Measurements from ENCODE around the gene MYH15.

Gene MYH15

GRCh38 chr3:108475220-108475782 is 35.1 kb downstream of the MYH15 start:
- Histone ChIP-seq H3K27ac (ENCODE audit: insufficient read depth in 1 of 2, low read depth in 1 of 2, low read length in 2 of 2, poor library complexity in 1 of 2, severe bottlenecking in 2 of 2) (no peak overlapping the region), H3K36me3 (ENCODE audit: control insufficient read depth in 4 of 4, insufficient read depth in 4 of 4, low read length in 3 of 4) (no peaks in the 10 kb centered on the region), H3K4me3 (ENCODE audit: control insufficient read depth in 1 of 7, extremely low read depth in 1 of 7, insufficient read depth in 4 of 7, low read depth in 2 of 7, low read length in 6 of 7) (no peak overlapping the region), H3K27me3 (replicated peaks in 2 of 5; ENCODE audit: control insufficient read depth in 4 of 5, insufficient read depth in 5 of 5, low read length in 4 of 5) (no peaks in the 10 kb centered on the region), H3K9me3 (ENCODE audit: control extremely low read depth in 1 of 5, control insufficient read depth in 4 of 5, insufficient read depth in 2 of 5, low read depth in 1 of 5, low read length in 4 of 5) (no peaks in the 10 kb centered on the region), H3K4me1 (ENCODE audit: control extremely low read depth in 1 of 4, control insufficient read depth in 4 of 4, insufficient read depth in 4 of 4, low read length in 3 of 4) (no peaks in the 10 kb centered on the region)
- no CpG with 5 or more reads among the region's 1 CpG for WGBS (ENCODE audit: insufficient coverage)
- DNase-seq, result peak in 2 of 3 donors; percentile 50 to 60
- CTCF ChIA-PET, result interaction anchor here (0.7 to 2.0 kb wide), 7 partner anchors 10 to 551 kb away, joined by 3 to 7 read pairs (median 4); no protein-coding TSS in a partner anchor
- POLR2A ChIA-PET, result no interaction called here

DNA sequence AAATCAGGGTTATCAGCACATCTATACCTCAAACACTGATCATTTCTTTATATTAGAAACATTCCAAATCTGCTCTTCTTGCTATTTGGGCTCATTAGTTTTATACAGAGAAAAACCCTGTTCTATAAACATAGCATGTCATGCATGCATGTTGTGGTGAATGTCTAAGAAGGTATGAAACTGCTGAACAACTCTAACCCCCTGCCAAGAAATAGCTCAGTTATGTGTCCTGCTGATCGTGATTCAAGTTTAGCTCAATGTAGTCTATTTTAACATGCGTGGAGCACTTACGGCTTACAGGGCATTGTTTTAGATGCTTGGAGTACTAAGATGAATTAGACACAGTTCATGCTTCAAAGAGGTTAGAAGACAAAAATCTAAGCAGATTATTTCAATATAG is 35.8 kb downstream of the MYH15 start:
- POLR2A ChIA-PET, result no interaction called here

DNA sequence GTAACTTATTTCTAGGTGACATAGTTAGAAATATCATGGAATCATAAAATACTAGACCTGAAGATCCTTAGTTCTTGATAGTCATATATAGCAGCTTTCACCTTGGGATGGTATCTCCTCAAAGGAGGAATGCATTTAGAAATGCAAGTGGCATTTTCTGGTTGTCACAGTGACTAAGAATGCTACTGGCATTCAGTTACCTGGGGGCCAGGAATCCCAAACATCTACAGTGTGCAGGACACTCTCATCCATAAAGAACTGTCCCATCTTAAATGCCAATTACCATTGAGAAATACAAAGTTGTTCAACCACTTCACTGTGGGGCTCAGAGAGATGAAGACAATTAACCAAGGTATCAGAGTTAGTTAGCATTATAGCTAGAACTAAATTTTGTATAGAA is 36.7 kb downstream of the MYH15 start:
- Histone ChIP-seq H3K27me3 (replicated peaks in 2 of 5; ENCODE audit: control insufficient read depth in 4 of 5, insufficient read depth in 5 of 5, low read length in 4 of 5) (no peaks in the 10 kb centered on the region), H3K9me3 (ENCODE audit: control extremely low read depth in 1 of 5, control insufficient read depth in 4 of 5, insufficient read depth in 2 of 5, low read depth in 1 of 5, low read length in 4 of 5) (no peaks in the 10 kb centered on the region), H3K36me3 (ENCODE audit: control insufficient read depth in 4 of 4, insufficient read depth in 4 of 4, low read length in 3 of 4) (no peaks in the 10 kb centered on the region), H3K4me1 (ENCODE audit: control extremely low read depth in 1 of 4, control insufficient read depth in 4 of 4, insufficient read depth in 4 of 4, low read length in 3 of 4) (no peaks in the 10 kb centered on the region), H3K27ac (ENCODE audit: insufficient read depth in 1 of 2, low read depth in 1 of 2, low read length in 2 of 2, poor library complexity in 1 of 2, severe bottlenecking in 2 of 2) (no peak overlapping the region), H3K4me3 (ENCODE audit: control insufficient read depth in 1 of 7, extremely low read depth in 1 of 7, insufficient read depth in 4 of 7, low read depth in 2 of 7, low read length in 6 of 7) (no peak overlapping the region)
- DNase-seq, result no peak
- ChIA-PET CTCF (interaction anchor here (0.7 to 1.7 kb wide), 3 partner anchors 8 to 1237 kb away, joined by 3 to 6 read pairs (median 3); no protein-coding TSS in a partner anchor), POLR2A (interaction anchor here (0.6 kb wide), 2 partner anchors 13 to 88 kb away, joined by 3 to 4 read pairs; no protein-coding TSS in a partner anchor)

More for the DNA sequence above, 35.8 kb downstream of the MYH15 start:
- no peaks in the 10 kb centered on the region for H3K36me3 ChIP-seq (ENCODE audit: control insufficient read depth in 4 of 4, insufficient read depth in 4 of 4, low read length in 3 of 4)
- no peak overlapping the region for H3K4me3 ChIP-seq (ENCODE audit: control insufficient read depth in 1 of 7, extremely low read depth in 1 of 7, insufficient read depth in 4 of 7, low read depth in 2 of 7, low read length in 6 of 7)
- no peak overlapping the region for H3K27ac ChIP-seq (ENCODE audit: insufficient read depth in 1 of 2, low read depth in 1 of 2, low read length in 2 of 2, poor library complexity in 1 of 2, severe bottlenecking in 2 of 2)
- H3K4me1 ChIP-seq (ENCODE audit: control extremely low read depth in 1 of 4, control insufficient read depth in 4 of 4, insufficient read depth in 4 of 4, low read length in 3 of 4), result no peaks in the 10 kb centered on the region
- CTCF ChIA-PET, result interaction anchor here (0.7 to 2.0 kb wide), 8 partner anchors 9 to 1238 kb away, joined by 3 to 7 read pairs (median 4); no protein-coding TSS in a partner anchor
- 100% methylated on average over 3 of the region's 3 CpGs for WGBS (ENCODE audit: insufficient coverage)
- no peak for DNase-seq
- H3K9me3 ChIP-seq (ENCODE audit: control extremely low read depth in 1 of 5, control insufficient read depth in 4 of 5, insufficient read depth in 2 of 5, low read depth in 1 of 5, low read length in 4 of 5), result no peaks in the 10 kb centered on the region
- H3K27me3 ChIP-seq (replicated peaks in 2 of 5; ENCODE audit: control insufficient read depth in 4 of 5, insufficient read depth in 5 of 5, low read length in 4 of 5), result no peaks in the 10 kb centered on the region

DNA sequence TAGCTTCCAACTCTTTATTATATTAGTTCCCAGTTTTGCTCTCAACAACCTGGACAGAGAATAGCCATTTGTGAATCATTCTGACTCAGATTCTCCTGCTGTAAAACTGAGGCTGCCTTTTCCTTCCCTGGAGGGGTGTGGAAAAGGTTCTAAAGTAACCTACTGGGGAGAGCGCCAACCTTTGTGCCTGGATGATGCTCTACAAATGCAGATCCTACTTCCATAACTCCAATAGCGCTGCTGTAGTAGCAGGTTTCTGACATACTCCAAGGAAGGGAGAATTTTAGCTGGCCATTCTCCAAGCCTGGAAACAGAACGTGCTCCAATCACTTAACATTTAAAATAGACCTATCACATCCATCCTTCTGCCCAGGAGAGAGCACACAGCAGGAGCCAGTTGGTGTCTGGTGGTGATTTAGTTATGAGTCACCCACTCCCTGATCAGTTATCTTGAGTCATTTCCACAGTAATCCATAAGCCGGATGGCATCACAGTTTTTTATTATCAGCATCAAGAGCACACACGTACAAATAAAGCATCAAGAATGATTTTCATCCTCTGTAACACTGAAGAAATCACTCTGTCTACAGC is 38.3 kb downstream of the MYH15 start:
- no peak for DNase-seq
- no peak overlapping the region for H3K27ac ChIP-seq (ENCODE audit: insufficient read depth in 1 of 2, low read depth in 1 of 2, low read length in 2 of 2, poor library complexity in 1 of 2, severe bottlenecking in 2 of 2)
- no peaks in the 10 kb centered on the region for H3K27me3 ChIP-seq (replicated peaks in 2 of 5; ENCODE audit: control insufficient read depth in 4 of 5, insufficient read depth in 5 of 5, low read length in 4 of 5)
- CTCF ChIA-PET, result interaction anchor here (1.0 to 2.0 kb wide), 2 partner anchors 9 to 24 kb away, joined by 3 to 7 read pairs; no protein-coding TSS in a partner anchor
- POLR2A ChIA-PET, result no interaction called here
- H3K9me3 ChIP-seq (ENCODE audit: control extremely low read depth in 1 of 5, control insufficient read depth in 4 of 5, insufficient read depth in 2 of 5, low read depth in 1 of 5, low read length in 4 of 5), result no peaks in the 10 kb centered on the region
- H3K36me3 ChIP-seq (ENCODE audit: control insufficient read depth in 4 of 4, insufficient read depth in 4 of 4, low read length in 3 of 4), result no peaks in the 10 kb centered on the region
- 92% methylated on average over 3 of the region's 5 CpGs for WGBS (ENCODE audit: insufficient coverage)
- H3K4me1 ChIP-seq (ENCODE audit: control extremely low read depth in 1 of 4, control insufficient read depth in 4 of 4, insufficient read depth in 4 of 4, low read length in 3 of 4), result no peaks in the 10 kb centered on the region
- no peak overlapping the region for H3K4me3 ChIP-seq (ENCODE audit: control insufficient read depth in 1 of 7, extremely low read depth in 1 of 7, insufficient read depth in 4 of 7, low read depth in 2 of 7, low read length in 6 of 7)

DNA sequence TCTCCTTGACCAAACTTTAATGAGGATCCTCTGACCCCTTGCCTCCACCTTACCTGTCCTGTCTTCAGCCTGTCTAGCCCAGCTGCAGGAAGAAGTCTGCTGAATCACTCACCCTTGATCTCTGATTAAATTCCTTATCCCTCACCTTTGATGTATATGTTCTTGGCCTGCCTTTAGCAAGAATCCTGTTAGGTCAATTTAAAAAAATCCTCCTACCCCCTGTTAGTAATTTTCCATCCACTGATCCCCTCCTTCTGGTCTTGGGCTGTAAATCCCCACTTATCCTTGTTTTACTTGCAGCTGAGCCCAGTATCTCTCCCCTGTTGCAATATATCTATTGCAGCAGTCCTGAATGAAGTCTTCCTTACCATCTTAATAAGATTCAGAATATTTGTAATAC is 39.0 kb downstream of the MYH15 start:
- H3K4me1 ChIP-seq (ENCODE audit: control extremely low read depth in 1 of 4, control insufficient read depth in 4 of 4, insufficient read depth in 4 of 4, low read length in 3 of 4), result peaks cover 0 to 3% (median 1%) of the 10 kb centered on the region in 4 experiments
- DNase-seq, result no peak
- H3K36me3 ChIP-seq (ENCODE audit: control insufficient read depth in 4 of 4, insufficient read depth in 4 of 4, low read length in 3 of 4), result no peaks in the 10 kb centered on the region
- H3K4me3 ChIP-seq (ENCODE audit: control insufficient read depth in 1 of 7, extremely low read depth in 1 of 7, insufficient read depth in 4 of 7, low read depth in 2 of 7, low read length in 6 of 7), result no peak overlapping the region
- no peaks in the 10 kb centered on the region for H3K27me3 ChIP-seq (replicated peaks in 2 of 5; ENCODE audit: control insufficient read depth in 4 of 5, insufficient read depth in 5 of 5, low read length in 4 of 5)
- POLR2A ChIA-PET, result no interaction called here
- CTCF ChIA-PET, result interaction anchor here (1.2 to 2.0 kb wide), 3 partner anchors 10 to 543 kb away, joined by 3 to 7 read pairs (median 3); no protein-coding TSS in a partner anchor
- H3K27ac ChIP-seq (ENCODE audit: insufficient read depth in 1 of 2, low read depth in 1 of 2, low read length in 2 of 2, poor library complexity in 1 of 2, severe bottlenecking in 2 of 2), result no peak overlapping the region
- H3K9me3 ChIP-seq (ENCODE audit: control extremely low read depth in 1 of 5, control insufficient read depth in 4 of 5, insufficient read depth in 2 of 5, low read depth in 1 of 5, low read length in 4 of 5), result no peaks in the 10 kb centered on the region

DNA sequence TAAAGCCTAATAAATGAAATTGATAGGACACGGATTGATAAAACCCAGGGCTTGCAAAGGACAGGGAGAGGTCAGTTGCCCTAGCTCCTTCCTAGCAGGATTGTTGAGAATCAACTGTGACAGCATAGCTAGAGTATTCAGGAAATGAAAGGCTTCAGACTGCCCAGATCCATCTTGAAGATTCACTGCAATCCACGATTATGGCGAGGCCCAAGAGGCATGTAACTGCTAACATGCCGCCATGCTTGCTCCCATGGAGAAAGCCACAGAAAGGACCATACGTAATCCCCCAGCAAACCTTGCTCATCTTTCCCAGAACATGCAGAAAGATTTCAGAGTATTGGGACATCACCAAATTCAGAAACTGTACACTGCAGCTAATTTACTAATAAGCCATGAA is 41.3 kb downstream of the MYH15 start:
- H3K4me3 ChIP-seq (ENCODE audit: control insufficient read depth in 1 of 7, extremely low read depth in 1 of 7, insufficient read depth in 4 of 7, low read depth in 2 of 7, low read length in 6 of 7), result no peak overlapping the region
- WGBS (ENCODE audit: insufficient coverage), result 98% methylated on average over 5 of the region's 5 CpGs
- CTCF ChIA-PET, result interaction anchor here (1.0 to 1.6 kb wide), 2 partner anchors 9 to 10 kb away, joined by 5 read pairs; no protein-coding TSS in a partner anchor
- no peak overlapping the region for H3K27ac ChIP-seq (ENCODE audit: insufficient read depth in 1 of 2, low read depth in 1 of 2, low read length in 2 of 2, poor library complexity in 1 of 2, severe bottlenecking in 2 of 2)
- DNase-seq, result no peak
- H3K4me1 ChIP-seq (ENCODE audit: control extremely low read depth in 1 of 4, control insufficient read depth in 4 of 4, insufficient read depth in 4 of 4, low read length in 3 of 4), result peaks cover 0 to 3% (median 1%) of the 10 kb centered on the region in 4 experiments
- POLR2A ChIA-PET, result no interaction called here
- H3K9me3 ChIP-seq (ENCODE audit: control extremely low read depth in 1 of 5, control insufficient read depth in 4 of 5, insufficient read depth in 2 of 5, low read depth in 1 of 5, low read length in 4 of 5), result no peaks in the 10 kb centered on the region
- no peaks in the 10 kb centered on the region for H3K36me3 ChIP-seq (ENCODE audit: control insufficient read depth in 4 of 4, insufficient read depth in 4 of 4, low read length in 3 of 4)
- no peaks in the 10 kb centered on the region for H3K27me3 ChIP-seq (replicated peaks in 2 of 5; ENCODE audit: control insufficient read depth in 4 of 5, insufficient read depth in 5 of 5, low read length in 4 of 5)

- WGBS (ENCODE audit: insufficient coverage), result no CpG with 5 or more reads among the region's 4 CpGs
- H3K9me3 ChIP-seq (ENCODE audit: control extremely low read depth in 1 of 5, control insufficient read depth in 4 of 5, insufficient read depth in 2 of 5, low read depth in 1 of 5, low read length in 4 of 5), result no peaks in the 10 kb centered on the region
- POLR2A ChIA-PET, result no interaction called here
- H3K27me3 ChIP-seq (replicated peaks in 2 of 5; ENCODE audit: control insufficient read depth in 4 of 5, insufficient read depth in 5 of 5, low read length in 4 of 5), result no peaks in the 10 kb centered on the region
- no peak for DNase-seq
- H3K4me1 ChIP-seq (ENCODE audit: control extremely low read depth in 1 of 4, control insufficient read depth in 4 of 4, insufficient read depth in 4 of 4, low read length in 3 of 4), result peaks cover 0 to 3% (median 1%) of the 10 kb centered on the region in 4 experiments
- CTCF ChIA-PET, result interaction anchor here (1.0 to 1.6 kb wide), 2 partner anchors 9 to 11 kb away, joined by 5 read pairs; no protein-coding TSS in a partner anchor
- H3K36me3 ChIP-seq (ENCODE audit: control insufficient read depth in 4 of 4, insufficient read depth in 4 of 4, low read length in 3 of 4), result no peaks in the 10 kb centered on the region
- no peak overlapping the region for H3K4me3 ChIP-seq (ENCODE audit: control insufficient read depth in 1 of 7, extremely low read depth in 1 of 7, insufficient read depth in 4 of 7, low read depth in 2 of 7, low read length in 6 of 7)
- no peak overlapping the region for H3K27ac ChIP-seq (ENCODE audit: insufficient read depth in 1 of 2, low read depth in 1 of 2, low read length in 2 of 2, poor library complexity in 1 of 2, severe bottlenecking in 2 of 2)
Observed at GRCh38 chr3:108468577-108468976, 41.8 kb downstream of the MYH15 start.
